GM23338 (cell line): ENCODE measurements around the gene CETN2. TPM values are rescaled to one million over a fixed set of nuclear protein-coding genes. Genes with fewer than 3 reads are reported as not detected.
A peak's percentile ranks its signal among the peaks of the same experiment; 100 is the strongest.

Source experiments
- ATAC-seq: fragments of 200-7000 bp; cut with Tn5 transposase; 3 replicates; pipeline ENCODE4 v1.9.1; 2020
- DNase-seq: peaks from one replicate; pipeline ENCODE4 v3.0.0-alpha.2; 2015; ENCODE audit warnings: low spot score
- H2AFZ ChIP-seq: fragments of 200-600 bp; sonication (generic); 2 replicates; pipeline ENCODE4 v1.8.0; 2016; ENCODE audit warnings: antibody characterized with exemption, mild to moderate bottlenecking, moderate library complexity
- H3F3A ChIP-seq: fragments of 200-600 bp; sonication (generic); replicated peaks from 2 replicates; pipeline ENCODE4 v1.8.0; 2017; ENCODE audit warnings: antibody characterized with exemption, mixed run types, low read depth
- H3K27ac ChIP-seq: fragments of 200-600 bp; sonication (generic); 2 replicates; pipeline ENCODE4 v1.6.1; 2016; ENCODE audit warnings: low read depth
- H3K27me3 ChIP-seq: fragments of 200-600 bp; sonication (generic); 2 replicates; pipeline ENCODE4 v1.8.0; 2016; ENCODE audit warnings: mild to moderate bottlenecking, mixed run types, moderate library complexity; ENCODE audit not compliant: insufficient read depth
- H3K36me3 ChIP-seq: fragments of 200-600 bp; sonication (generic); 2 replicates; pipeline ENCODE4 v1.8.0; 2016; ENCODE audit warnings: mild to moderate bottlenecking; ENCODE audit not compliant: insufficient read depth
- H3K4me1 ChIP-seq: fragments of 200-600 bp; sonication (generic); 2 replicates; pipeline ENCODE4 v1.8.0; 2016; ENCODE audit warnings: mild to moderate bottlenecking, moderate library complexity; ENCODE audit not compliant: insufficient read depth
- H3K4me2 ChIP-seq: fragments of 200-600 bp; sonication (generic); 2 replicates; pipeline ENCODE4 v1.7.1; 2017; ENCODE audit warnings: mixed run types
- H3K4me3 ChIP-seq: fragments of 200-600 bp; sonication (generic); 2 replicates; pipeline ENCODE4 v1.6.1; 2016; ENCODE audit warnings: mixed run types
- H3K79me2 ChIP-seq: fragments of 200-600 bp; sonication (generic); replicated peaks from 2 replicates; pipeline ENCODE4 v1.8.0; 2017; ENCODE audit warnings: mild to moderate bottlenecking; ENCODE audit not compliant: insufficient read depth
- H3K9me2 ChIP-seq: fragments of 200-600 bp; sonication (generic); 2 replicates; pipeline ENCODE4 v1.8.0; 2017; ENCODE audit not compliant: insufficient read depth
- H4K20me1 ChIP-seq: fragments of 200-600 bp; sonication (generic); replicated peaks from 2 replicates; pipeline ENCODE4 v1.8.0; 2017; ENCODE audit warnings: mild to moderate bottlenecking; ENCODE audit not compliant: insufficient read depth
- H3K27ac Mint-ChIP-seq: 2 replicates; pipeline ENCODE4 v1.8.0; 2020; ENCODE audit warnings: inconsistent platforms, mild to moderate bottlenecking, moderate library complexity, mixed read lengths
- H3K27me3 Mint-ChIP-seq: 3 replicates; pipeline ENCODE4 v1.8.0; 2022; ENCODE audit warnings: low read depth, mild to moderate bottlenecking, moderate library complexity, mixed read lengths, inconsistent platforms; ENCODE audit not compliant: insufficient read depth, poor library complexity
- H3K36me3 Mint-ChIP-seq: 3 replicates; pipeline ENCODE4 v1.8.0; 2021; ENCODE audit warnings: low read depth, mild to moderate bottlenecking, inconsistent platforms, moderate library complexity, mixed read lengths
- H3K4me1 Mint-ChIP-seq: 3 replicates; pipeline ENCODE4 v1.8.0; 2020; ENCODE audit warnings: mild to moderate bottlenecking, inconsistent platforms, mixed read lengths
- H3K4me3 Mint-ChIP-seq: 3 replicates; pipeline ENCODE4 v1.8.0; 2021; ENCODE audit warnings: moderate library complexity, mild to moderate bottlenecking, inconsistent platforms, mixed read lengths
- H3K9me3 Mint-ChIP-seq: 3 replicates; pipeline ENCODE4 v1.8.0; 2020; ENCODE audit warnings: moderate library complexity, mild to moderate bottlenecking, inconsistent platforms, mixed read lengths
- CREB1 ChIP-seq: fragments of 250-450 bp; sonication (Bioruptor Pico); IDR thresholded peaks from 2 replicates; pipeline ENCODE4 v1.5.0; 2020; ENCODE audit warnings: low read depth, mild to moderate bottlenecking, moderate library complexity
- CTCF ChIP-seq, 2 experiments: fragments of 200-600 bp in 1 of 2; sonication (generic) in 1 of 2; conservative IDR thresholded peaks; 2 replicates each; pipeline versions ENCODE4 v1.5.1 to v1.6.1; 2016 to 2017; ENCODE audit warnings: antibody characterized with exemption in 2 of 2, low read depth in 2 of 2, mild to moderate bottlenecking in 2 of 2, moderate library complexity in 1 of 2
- EZH2 ChIP-seq: fragments of 200-600 bp; sonication (generic); IDR thresholded peaks from one replicate; pipeline ENCODE4 v1.8.0; 2017; ENCODE audit warnings: antibody characterized with exemption, mild to moderate bottlenecking, low read depth; ENCODE audit not compliant: unreplicated experiment
- JUNB ChIP-seq: IDR thresholded peaks from one replicate; pipeline ENCODE4 v1.6.1; 2016; ENCODE audit warnings: antibody characterized with exemption; ENCODE audit not compliant: unreplicated experiment
- NANOG ChIP-seq: IDR thresholded peaks from 2 replicates; pipeline ENCODE4 v1.6.1; 2016; ENCODE audit warnings: antibody characterized with exemption, borderline replicate concordance
- POLR2AphosphoS5 ChIP-seq: IDR thresholded peaks from 2 replicates; pipeline ENCODE4 v1.6.1; 2016; ENCODE audit warnings: antibody characterized with exemption, low read depth
- STAT1 ChIP-seq: IDR thresholded peaks from one replicate; pipeline ENCODE4 v1.6.1; 2016; ENCODE audit warnings: antibody characterized with exemption; ENCODE audit not compliant: unreplicated experiment
- ZNF114 ChIP-seq: fragments of 250-450 bp; sonication (Bioruptor Pico); IDR thresholded peaks from 2 replicates; pipeline ENCODE4 v1.5.0; 2020; ENCODE audit warnings: mild to moderate bottlenecking, moderate library complexity
- ZNF331 ChIP-seq: fragments of 250-450 bp; sonication (Bioruptor Pico); IDR thresholded peaks from 2 replicates; pipeline ENCODE4 v1.5.0; 2020; ENCODE audit warnings: low read depth, mild to moderate bottlenecking, moderate library complexity
- polyA plus RNA-seq: library from polyadenylated mRNA; unstranded; fragments of >200 nt; fragmentation: Nextera tagmentation; extraction: Ambion mirVana; gene quantifications from 2 replicates; pipeline ENCODE4 v1.2.1, GENCODE V29; 2016
- total RNA-seq: library from RNA; depleted of rRNA; stranded (reverse); fragments of >200 nt; shearing (Covaris generic); gene quantifications from 2 replicates; pipeline ENCODE4 v1.2.3, GENCODE V29; 2014
- TF ChIP-seq, protein P1 (sequence below): IDR thresholded peaks from 2 replicates; pipeline ENCODE4 v1.6.1; 2016; ENCODE audit warnings: antibody characterized with exemption
- TF ChIP-seq, protein P2 (sequence below): IDR thresholded peaks from one replicate; pipeline ENCODE4 v1.6.1; 2018; ENCODE audit warnings: antibody characterized with exemption; ENCODE audit not compliant: unreplicated experiment
- TF ChIP-seq, protein P3 (sequence below): fragments of 250-450 bp; sonication (Bioruptor Pico); IDR thresholded peaks from 2 replicates; pipeline ENCODE4 v1.5.0; 2020; ENCODE audit warnings: mild to moderate bottlenecking, moderate library complexity

The CETN2 gene
- total and polyA plus RNA-seq, 2 experiments from 2014 or later, result 23.9 to 53.7 TPM

GRCh38 chrX:152832520-152832919, 2.0 kb upstream of the CETN2 start (continued):
- TF ChIP-seq, protein P1, sequence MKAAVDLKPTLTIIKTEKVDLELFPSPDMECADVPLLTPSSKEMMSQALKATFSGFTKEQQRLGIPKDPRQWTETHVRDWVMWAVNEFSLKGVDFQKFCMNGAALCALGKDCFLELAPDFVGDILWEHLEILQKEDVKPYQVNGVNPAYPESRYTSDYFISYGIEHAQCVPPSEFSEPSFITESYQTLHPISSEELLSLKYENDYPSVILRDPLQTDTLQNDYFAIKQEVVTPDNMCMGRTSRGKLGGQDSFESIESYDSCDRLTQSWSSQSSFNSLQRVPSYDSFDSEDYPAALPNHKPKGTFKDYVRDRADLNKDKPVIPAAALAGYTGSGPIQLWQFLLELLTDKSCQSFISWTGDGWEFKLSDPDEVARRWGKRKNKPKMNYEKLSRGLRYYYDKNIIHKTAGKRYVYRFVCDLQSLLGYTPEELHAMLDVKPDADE, result no peak
- no peak for TF ChIP-seq NANOG

- H3K9me3 Mint-ChIP-seq, result no peaks in the 10 kb centered on the region; the same call in 2 of the 3 replicates
- peaks cover 40% of the 10 kb centered on the region for H3K79me2 ChIP-seq
- TF ChIP-seq POLR2AphosphoS5 (no peak), NANOG (no peak), JUNB (no peak), ZNF114 (CRISPR knock-in tag) (no peak), STAT1 (no peak), EZH2 (no peak), ZNF331 (CRISPR knock-in tag) (no peak), CREB1 (CRISPR knock-in tag) (no peak), CTCF (conservative IDR thresholded peaks at IDR 0.05; ENCODE audit: low read depth in 2 of 2) (no peak)
- TF ChIP-seq, protein P1, result no peak
- TF ChIP-seq, protein P2, sequence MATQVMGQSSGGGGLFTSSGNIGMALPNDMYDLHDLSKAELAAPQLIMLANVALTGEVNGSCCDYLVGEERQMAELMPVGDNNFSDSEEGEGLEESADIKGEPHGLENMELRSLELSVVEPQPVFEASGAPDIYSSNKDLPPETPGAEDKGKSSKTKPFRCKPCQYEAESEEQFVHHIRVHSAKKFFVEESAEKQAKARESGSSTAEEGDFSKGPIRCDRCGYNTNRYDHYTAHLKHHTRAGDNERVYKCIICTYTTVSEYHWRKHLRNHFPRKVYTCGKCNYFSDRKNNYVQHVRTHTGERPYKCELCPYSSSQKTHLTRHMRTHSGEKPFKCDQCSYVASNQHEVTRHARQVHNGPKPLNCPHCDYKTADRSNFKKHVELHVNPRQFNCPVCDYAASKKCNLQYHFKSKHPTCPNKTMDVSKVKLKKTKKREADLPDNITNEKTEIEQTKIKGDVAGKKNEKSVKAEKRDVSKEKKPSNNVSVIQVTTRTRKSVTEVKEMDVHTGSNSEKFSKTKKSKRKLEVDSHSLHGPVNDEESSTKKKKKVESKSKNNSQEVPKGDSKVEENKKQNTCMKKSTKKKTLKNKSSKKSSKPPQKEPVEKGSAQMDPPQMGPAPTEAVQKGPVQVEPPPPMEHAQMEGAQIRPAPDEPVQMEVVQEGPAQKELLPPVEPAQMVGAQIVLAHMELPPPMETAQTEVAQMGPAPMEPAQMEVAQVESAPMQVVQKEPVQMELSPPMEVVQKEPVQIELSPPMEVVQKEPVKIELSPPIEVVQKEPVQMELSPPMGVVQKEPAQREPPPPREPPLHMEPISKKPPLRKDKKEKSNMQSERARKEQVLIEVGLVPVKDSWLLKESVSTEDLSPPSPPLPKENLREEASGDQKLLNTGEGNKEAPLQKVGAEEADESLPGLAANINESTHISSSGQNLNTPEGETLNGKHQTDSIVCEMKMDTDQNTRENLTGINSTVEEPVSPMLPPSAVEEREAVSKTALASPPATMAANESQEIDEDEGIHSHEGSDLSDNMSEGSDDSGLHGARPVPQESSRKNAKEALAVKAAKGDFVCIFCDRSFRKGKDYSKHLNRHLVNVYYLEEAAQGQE, result no peak
- TF ChIP-seq, protein P3, sequence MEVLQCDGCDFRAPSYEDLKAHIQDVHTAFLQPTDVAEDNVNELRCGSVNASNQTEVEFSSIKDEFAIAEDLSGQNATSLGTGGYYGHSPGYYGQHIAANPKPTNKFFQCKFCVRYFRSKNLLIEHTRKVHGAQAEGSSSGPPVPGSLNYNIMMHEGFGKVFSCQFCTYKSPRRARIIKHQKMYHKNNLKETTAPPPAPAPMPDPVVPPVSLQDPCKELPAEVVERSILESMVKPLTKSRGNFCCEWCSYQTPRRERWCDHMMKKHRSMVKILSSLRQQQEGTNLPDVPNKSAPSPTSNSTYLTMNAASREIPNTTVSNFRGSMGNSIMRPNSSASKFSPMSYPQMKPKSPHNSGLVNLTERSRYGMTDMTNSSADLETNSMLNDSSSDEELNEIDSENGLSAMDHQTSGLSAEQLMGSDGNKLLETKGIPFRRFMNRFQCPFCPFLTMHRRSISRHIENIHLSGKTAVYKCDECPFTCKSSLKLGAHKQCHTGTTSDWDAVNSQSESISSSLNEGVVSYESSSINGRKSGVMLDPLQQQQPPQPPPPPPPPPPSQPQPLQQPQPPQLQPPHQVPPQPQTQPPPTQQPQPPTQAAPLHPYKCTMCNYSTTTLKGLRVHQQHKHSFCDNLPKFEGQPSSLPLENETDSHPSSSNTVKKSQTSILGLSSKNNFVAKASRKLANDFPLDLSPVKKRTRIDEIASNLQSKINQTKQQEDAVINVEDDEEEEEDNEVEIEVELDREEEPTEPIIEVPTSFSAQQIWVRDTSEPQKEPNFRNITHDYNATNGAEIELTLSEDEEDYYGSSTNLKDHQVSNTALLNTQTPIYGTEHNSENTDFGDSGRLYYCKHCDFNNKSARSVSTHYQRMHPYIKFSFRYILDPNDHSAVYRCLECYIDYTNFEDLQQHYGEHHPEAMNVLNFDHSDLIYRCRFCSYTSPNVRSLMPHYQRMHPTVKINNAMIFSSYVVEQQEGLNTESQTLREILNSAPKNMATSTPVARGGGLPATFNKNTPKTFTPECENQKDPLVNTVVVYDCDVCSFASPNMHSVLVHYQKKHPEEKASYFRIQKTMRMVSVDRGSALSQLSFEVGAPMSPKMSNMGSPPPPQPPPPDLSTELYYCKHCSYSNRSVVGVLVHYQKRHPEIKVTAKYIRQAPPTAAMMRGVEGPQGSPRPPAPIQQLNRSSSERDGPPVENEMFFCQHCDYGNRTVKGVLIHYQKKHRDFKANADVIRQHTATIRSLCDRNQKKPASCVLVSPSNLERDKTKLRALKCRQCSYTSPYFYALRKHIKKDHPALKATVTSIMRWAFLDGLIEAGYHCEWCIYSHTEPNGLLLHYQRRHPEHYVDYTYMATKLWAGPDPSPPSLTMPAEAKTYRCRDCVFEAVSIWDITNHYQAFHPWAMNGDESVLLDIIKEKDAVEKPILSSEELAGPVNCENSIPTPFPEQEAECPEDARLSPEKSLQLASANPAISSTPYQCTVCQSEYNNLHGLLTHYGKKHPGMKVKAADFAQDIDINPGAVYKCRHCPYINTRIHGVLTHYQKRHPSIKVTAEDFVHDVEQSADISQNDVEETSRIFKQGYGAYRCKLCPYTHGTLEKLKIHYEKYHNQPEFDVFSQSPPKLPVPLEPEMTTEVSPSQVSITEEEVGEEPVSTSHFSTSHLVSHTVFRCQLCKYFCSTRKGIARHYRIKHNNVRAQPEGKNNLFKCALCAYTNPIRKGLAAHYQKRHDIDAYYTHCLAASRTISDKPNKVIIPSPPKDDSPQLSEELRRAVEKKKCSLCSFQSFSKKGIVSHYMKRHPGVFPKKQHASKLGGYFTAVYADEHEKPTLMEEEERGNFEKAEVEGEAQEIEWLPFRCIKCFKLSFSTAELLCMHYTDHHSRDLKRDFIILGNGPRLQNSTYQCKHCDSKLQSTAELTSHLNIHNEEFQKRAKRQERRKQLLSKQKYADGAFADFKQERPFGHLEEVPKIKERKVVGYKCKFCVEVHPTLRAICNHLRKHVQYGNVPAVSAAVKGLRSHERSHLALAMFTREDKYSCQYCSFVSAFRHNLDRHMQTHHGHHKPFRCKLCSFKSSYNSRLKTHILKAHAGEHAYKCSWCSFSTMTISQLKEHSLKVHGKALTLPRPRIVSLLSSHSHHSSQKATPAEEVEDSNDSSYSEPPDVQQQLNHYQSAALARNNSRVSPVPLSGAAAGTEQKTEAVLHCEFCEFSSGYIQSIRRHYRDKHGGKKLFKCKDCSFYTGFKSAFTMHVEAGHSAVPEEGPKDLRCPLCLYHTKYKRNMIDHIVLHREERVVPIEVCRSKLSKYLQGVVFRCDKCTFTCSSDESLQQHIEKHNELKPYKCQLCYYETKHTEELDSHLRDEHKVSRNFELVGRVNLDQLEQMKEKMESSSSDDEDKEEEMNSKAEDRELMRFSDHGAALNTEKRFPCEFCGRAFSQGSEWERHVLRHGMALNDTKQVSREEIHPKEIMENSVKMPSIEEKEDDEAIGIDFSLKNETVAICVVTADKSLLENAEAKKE, result no peak
These were observed 834 bp upstream of the CETN2 start for GRCh38 chrX:152831391-152831790.

More at GRCh38 chrX:152831391-152831790, 834 bp upstream of the CETN2 start:
- Mint-ChIP-seq H3K36me3 (peaks cover 33% of the 10 kb centered on the region), H3K4me3 (peak overlapping the region; percentile 95), H3K27me3 (peaks cover 4% of the 10 kb centered on the region), H3K27ac (peak overlapping the region; percentile 86), H3K4me1 (peaks cover 12% of the 10 kb centered on the region)
- Histone ChIP-seq H3K36me3 (no peaks in the 10 kb centered on the region), H3K4me1 (no peaks in the 10 kb centered on the region; the same call in none of the 2 replicates), H3K9me2 (no peaks in the 10 kb centered on the region), H3K4me3 (peak overlapping the region; percentile 75), H3F3A (no peaks in the 10 kb centered on the region), H3K4me2 (peak overlapping the region; percentile 86), H3K27me3 (no peaks in the 10 kb centered on the region), H2AFZ (no peak overlapping the region), H3K27ac (no peak overlapping the region), H4K20me1 (no peaks in the 10 kb centered on the region)
- no peak; the same call in 2 of the 3 replicates for ATAC-seq
- DNase-seq, result no peak
